GM03348 (cell line): ENCODE results near the gene WNT1.

Experiments used
- DNase-seq: peaks from one replicate; pipeline ENCODE4 v3.0.0; 2012; ENCODE audit warnings: low spot score

Gene WNT1

GRCh38 chr12:48980953-48981756, 3.0 kb downstream of the WNT1 start:
- DNase-seq = no peak

- DNase-seq = no peak
Observed at GRCh38 chr12:48981757-48982157, 3.6 kb downstream of the WNT1 start.

GRCh38 chr12:48982397-48983080, 4.4 kb downstream of the WNT1 start:
- no peak for DNase-seq

- DNase-seq = no peak
Observed at GRCh38 chr12:48985475-48985897, 7.4 kb downstream of the WNT1 start.

GRCh38 chr12:48985901-48986300, 7.8 kb downstream of the WNT1 start:
- no peak for DNase-seq

- no peak for DNase-seq
Observed at GRCh38 chr12:48986720-48987291, 8.7 kb downstream of the WNT1 start.

- peak; percentile 80 for DNase-seq
Observed at GRCh38 chr12:48988030-48988649, 10.0 kb downstream of the WNT1 start.

- DNase-seq = no peak
Observed at GRCh38 chr12:48990552-48990951, 12.4 kb downstream of the WNT1 start.

- no peak for DNase-seq
Observed at GRCh38 chr12:48991247-48992050, 13.3 kb downstream of the WNT1 start.

- no peak for DNase-seq
Observed at GRCh38 chr12:48993787-48994186, 15.7 kb downstream of the WNT1 start.

- DNase-seq = no peak
Observed at GRCh38 chr12:48994224-48995085, 16.3 kb downstream of the WNT1 start.

- DNase-seq = peak; percentile 96
Observed at GRCh38 chr12:48995086-48995879, 17.2 kb downstream of the WNT1 start.

- peak; percentile 90 for DNase-seq
Observed at GRCh38 chr12:48996794-48997718, 18.9 kb downstream of the WNT1 start.

GRCh38 chr12:48997719-48998496, 19.8 kb downstream of the WNT1 start:
- peak; percentile 82 for DNase-seq

- no peak for DNase-seq
Observed at GRCh38 chr12:48998497-48999353, 20.6 kb downstream of the WNT1 start.

GRCh38 chr12:48999371-49000131, 21.4 kb downstream of the WNT1 start, which contains the start of gene DDN:
Gene DDN, minus strand, starts transcription at chr12:48999375. Its CDS starts 88 bp downstream, at chr12:48999287.
- DNase-seq = peak; percentile 59
